A549 treated with RU486 at 1 μM for 4 hours (cell line): ENCODE results near the gene SMYD4. TPM values are rescaled to one million over a fixed set of nuclear protein-coding genes. Genes with fewer than 3 reads are reported as not detected.

Source experiments
- total RNA-seq: library from RNA; stranded (reverse); fragments of 200-300 nt; extraction: Qiagen RNA extraction; gene quantifications from 5 replicates; pipeline ENCODE4 v1.2.3, GENCODE V29; 2022; ENCODE audit warnings: low read depth

SMYD4 gene
- total RNA-seq, result 7.2 to 9.6 TPM (median 9.0 TPM) in 5 replicates

GRCh38 chr17:1829592-1830257 lies at the start of gene SMYD4, which contains the start of gene RPA1:
SMYD4 (minus strand) TSS chr17:1829902; CDS start chr17:1827994, 1,908 bp downstream.
RPA1 (plus strand) TSS chr17:1830005; CDS start chr17:1830094, 89 bp downstream.

GRCh38 chr17:1742371-1743087 lies 87.2 kb downstream of the SMYD4 start, which contains the start of gene SERPINF2:
SERPINF2 (plus strand) TSS chr17:1742871; CDS start chr17:1744996, 2,125 bp downstream.

Other genes starting within 250 kb of the SMYD4 start
- gene SLC43A2, start 201.1 kb downstream of the SMYD4 start, total RNA-seq, result 4.0 to 8.0 TPM (median 7.2 TPM) in 5 replicates
- 0.22 to 0.37 TPM (median 0.32 TPM) in 5 replicates for gene SCARF1, start 184.2 kb downstream of the SMYD4 start, total RNA-seq
- gene RILP, start 180.0 kb downstream of the SMYD4 start, total RNA-seq, result 14.4 to 22.3 TPM (median 17.1 TPM) in 5 replicates
- 254 to 337 TPM (median 268 TPM) in 5 replicates for gene PRPF8, start 145.0 kb downstream of the SMYD4 start, total RNA-seq
- gene TLCD2, start 119.5 kb downstream of the SMYD4 start, total RNA-seq, result 0.98 to 1.6 TPM (median 1.5 TPM) in 5 replicates
- 21.5 to 32.7 TPM (median 29.3 TPM) in 5 replicates for gene WDR81, start 105.2 kb downstream of the SMYD4 start, total RNA-seq
- 1.2 to 2.1 TPM (median 2.0 TPM) in 5 replicates for gene SERPINF2, start 87.0 kb downstream of the SMYD4 start, total RNA-seq
- gene SERPINF1, start 67.8 kb downstream of the SMYD4 start, total RNA-seq, result 1.4 to 2.3 TPM (median 2.0 TPM) in 5 replicates
- gene RPA1, start 103 bp upstream of the SMYD4 start, total RNA-seq, result 63.2 to 90.7 TPM (median 73.1 TPM) in 5 replicates
- 2.3 to 3.6 TPM (median 2.7 TPM) in 5 replicates for gene RTN4RL1, start 195.4 kb upstream of the SMYD4 start, total RNA-seq
- gene DPH1, start 200.3 kb upstream of the SMYD4 start, total RNA-seq, result 36.7 to 44.4 TPM (median 42.3 TPM) in 5 replicates
- 57.6 to 93.3 TPM (median 79.2 TPM) in 5 replicates for gene OVCA2, start 212.1 kb upstream of the SMYD4 start, total RNA-seq
- 0.96 to 1.8 TPM (median 1.6 TPM) in 5 replicates for gene HIC1, start 225.2 kb upstream of the SMYD4 start, total RNA-seq